Stimulated activated CD4-positive, alpha-beta T cell treated with anti-CD3 and anti-CD28 coated beads, TNF-alpha, amount 100 ng/mL, for 4 hours (primary cell): ENCODE results near the gene CHD9.
"Not testable (repeated sequence)": the region's sequence is repeated elsewhere in the genome, so short reads cannot be mapped to it uniquely, and the experiment has no call there.

Experiments
- DNase-seq, 3 experiments: peaks; one replicate each; pipeline ENCODE4 v3.0.0-alpha.2; 2020; ENCODE audit warnings: low read depth in 3 of 3

Gene CHD9

GRCh38 chr16:53075461-53075860, 20.7 kb downstream of the CHD9 start:
- not testable (repeated sequence) for DNase-seq

DNA sequence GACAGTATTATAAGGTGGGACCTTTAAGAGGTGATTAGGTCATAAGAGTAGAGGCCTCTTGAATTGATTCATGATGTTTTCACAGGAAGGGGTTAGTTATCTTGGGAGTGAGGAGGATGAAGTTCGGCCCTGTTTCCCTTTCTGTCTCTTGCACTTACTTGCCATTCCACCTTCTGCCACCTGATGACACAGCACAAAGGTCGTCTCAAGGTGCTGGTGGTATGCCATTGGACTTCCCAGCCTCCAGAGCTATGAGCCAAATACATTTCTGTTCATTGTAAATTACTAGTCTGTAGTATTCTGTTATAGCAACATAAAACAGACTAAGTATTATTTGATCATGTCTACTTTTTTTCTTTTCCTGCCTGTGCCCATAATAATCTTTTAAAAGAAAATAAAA, 23.5 kb downstream of the CHD9 start:
- no peak for DNase-seq

DNA sequence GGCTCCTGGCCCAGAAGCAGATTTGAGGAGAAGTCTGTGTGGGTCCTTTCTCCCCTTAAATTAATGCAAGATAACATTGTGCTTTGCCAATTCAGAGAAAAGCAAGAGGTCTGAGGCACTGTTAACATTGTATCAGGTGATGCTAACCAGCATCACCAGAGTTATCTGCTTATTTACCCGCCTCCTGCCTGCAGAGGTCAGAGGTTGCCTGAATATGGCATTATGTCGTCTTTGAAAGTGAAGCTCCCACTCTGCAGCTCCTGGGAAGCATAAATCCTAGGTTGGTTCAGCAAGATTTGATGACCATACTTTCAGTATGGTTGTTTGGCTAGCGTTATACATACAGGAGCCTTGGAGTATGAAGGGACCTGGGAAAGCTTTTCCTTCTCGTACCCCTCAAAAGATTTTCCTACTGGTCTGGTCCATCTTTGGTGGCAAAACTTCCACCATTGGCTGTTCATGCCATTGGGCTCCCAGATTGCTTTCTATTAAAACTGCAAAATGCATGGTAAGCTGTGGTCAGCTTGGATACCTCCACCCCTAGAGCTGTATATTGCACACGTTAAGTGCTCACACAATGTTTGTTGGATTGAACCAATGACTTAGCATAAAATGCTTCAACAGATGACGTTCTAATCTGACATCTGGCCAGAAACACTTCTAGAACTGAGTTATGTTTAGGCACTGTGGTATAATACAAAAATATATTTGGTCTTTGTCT, 24.1 kb downstream of the CHD9 start:
- no peak for DNase-seq

DNA sequence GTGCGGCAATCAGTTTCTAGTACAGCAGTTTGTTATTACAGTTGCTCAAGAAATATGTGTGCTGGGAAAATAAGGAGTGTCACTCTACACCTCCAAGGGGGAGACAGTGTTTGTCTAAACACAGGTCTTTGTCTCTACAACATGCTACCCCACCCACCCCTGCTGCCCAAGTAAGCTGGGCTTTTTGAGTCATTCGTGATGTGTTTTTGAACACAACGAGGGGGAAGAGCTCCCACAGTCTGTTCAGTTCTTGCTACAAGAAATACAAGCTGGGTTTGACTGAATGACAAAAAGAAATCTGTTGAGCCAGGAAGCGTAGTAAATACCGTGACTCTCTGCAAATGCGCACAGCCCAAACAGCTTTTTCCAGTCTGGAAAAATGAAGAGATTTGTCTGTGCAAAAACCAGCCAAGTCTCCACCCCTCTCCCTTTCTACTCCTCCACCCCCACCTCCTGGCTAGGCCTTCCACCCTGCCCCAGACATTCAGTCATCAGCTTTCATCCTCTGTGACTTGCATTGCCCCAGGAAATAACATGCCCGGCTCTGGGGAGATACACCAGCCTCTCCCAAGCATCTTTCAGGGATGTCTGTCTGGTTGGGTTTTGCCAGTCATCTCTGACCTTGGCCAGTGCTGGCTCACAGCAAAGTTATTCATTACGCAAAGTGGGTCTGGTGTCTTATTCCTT, 25.7 kb downstream of the CHD9 start:
- DNase-seq: no peak

- DNase-seq: no peak
Measured at GRCh38 chr16:53081032-53081424, 26.2 kb downstream of the CHD9 start.

DNA sequence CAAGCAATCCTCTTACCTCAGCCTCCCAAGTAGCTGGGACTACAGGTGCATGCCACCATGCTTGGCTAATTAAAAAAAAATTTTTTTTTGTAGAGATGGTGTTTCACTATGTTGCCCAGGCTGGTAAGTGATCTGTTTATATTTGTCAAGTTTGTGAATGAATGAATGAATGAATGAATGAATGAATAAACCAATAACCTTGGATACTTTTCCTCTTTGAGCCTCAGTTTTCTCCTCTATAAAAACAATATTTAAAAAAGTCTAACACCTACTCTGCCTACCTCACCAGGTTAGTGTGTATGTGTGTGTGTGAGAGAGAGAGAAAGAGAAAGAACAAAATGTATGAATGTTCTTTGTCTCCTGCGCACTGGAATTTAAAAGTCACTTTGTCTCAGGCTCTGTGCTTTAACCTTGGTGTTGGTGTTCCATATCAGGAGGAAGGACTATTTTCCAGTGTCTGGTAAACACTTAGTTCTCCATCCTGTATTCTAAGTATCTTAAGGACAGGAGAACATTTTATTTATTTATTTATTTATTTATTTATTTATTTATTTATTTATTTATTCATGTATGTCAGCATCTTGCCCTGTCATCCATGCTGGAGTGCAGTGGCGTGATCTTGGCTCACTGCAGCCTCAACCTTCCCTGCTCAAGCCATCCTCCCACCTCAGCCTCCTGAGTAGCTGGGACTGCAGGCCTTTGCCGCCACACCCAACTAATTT, 27.1 kb downstream of the CHD9 start:
- no peak for DNase-seq

DNA sequence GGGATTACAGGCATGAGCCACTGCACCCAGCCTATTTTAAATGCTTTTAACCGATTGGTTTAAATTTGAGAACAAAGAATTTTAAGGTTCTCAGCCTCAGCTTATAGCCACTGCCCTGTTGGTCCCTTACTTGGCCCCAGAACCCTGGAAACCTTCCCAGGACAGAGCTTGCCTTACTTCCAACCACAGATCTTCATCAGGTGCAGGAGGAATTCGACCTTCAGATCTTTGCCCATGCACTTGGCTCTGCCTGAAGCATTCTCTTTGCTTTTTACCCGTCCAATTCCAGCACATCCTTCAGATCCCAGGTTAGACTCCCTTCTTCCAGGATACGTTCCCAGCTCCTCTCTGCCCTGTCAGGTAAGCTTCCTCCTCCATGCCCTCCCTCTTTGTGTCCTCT, 27.7 kb downstream of the CHD9 start:
- no peak for DNase-seq

GRCh38 chr16:53083119-53083518, 28.3 kb downstream of the CHD9 start:
- DNase-seq: no peak

DNA sequence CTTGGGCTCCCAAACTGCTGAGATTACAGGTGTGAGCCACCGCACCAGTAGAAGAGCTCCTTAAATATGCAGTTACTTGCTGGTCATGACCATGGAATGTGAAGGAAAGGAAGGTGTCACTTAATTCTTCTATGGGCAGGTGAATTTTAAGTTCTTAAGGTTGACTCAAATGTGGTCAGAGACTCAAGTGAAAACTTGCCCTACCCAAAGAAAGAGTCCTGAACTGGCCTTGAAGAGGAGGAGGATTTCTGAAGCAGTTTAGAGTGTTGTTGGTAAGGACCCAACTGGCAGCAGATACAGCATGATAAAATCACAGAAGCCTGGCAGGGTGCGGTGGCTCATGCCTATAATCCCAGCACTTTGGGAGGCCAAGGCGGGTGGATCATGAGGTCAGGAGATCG, 29.4 kb downstream of the CHD9 start:
- DNase-seq: no peak

- DNase-seq: no peak
Measured at GRCh38 chr16:53084746-53085334, 30.0 kb downstream of the CHD9 start.

DNA sequence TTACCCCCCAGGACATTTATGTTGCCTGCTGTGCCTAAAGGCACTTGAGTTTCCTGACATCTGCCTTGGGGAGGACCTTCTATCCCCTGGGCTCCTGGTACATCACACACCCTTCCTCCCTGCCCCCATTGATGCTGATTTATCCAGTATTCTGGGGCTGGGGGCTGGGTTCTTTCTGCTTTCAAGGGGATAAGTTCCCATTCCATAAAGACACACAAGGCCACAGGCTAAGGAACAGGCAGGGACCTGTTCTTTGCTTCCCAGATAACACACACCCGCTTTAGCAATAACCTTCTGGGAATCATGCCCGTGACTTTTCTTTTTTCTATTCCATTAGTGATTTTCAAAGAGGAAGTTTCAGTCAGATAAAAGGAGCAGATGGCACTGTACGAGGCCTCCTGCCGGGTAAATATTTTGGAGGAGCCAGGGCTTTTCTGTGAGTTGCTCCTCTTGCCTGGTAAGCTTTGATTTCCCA, 30.6 kb downstream of the CHD9 start:
- DNase-seq: no peak

GRCh38 chr16:53085931-53086421, 31.2 kb downstream of the CHD9 start:
- DNase-seq: no peak

GRCh38 chr16:53087101-53087500, 32.3 kb downstream of the CHD9 start:
- DNase-seq: no peak

GRCh38 chr16:53089434-53090285, 34.9 kb downstream of the CHD9 start:
- DNase-seq: no peak

- DNase-seq: no peak
Measured at GRCh38 chr16:53090286-53090590, 35.4 kb downstream of the CHD9 start.

DNA sequence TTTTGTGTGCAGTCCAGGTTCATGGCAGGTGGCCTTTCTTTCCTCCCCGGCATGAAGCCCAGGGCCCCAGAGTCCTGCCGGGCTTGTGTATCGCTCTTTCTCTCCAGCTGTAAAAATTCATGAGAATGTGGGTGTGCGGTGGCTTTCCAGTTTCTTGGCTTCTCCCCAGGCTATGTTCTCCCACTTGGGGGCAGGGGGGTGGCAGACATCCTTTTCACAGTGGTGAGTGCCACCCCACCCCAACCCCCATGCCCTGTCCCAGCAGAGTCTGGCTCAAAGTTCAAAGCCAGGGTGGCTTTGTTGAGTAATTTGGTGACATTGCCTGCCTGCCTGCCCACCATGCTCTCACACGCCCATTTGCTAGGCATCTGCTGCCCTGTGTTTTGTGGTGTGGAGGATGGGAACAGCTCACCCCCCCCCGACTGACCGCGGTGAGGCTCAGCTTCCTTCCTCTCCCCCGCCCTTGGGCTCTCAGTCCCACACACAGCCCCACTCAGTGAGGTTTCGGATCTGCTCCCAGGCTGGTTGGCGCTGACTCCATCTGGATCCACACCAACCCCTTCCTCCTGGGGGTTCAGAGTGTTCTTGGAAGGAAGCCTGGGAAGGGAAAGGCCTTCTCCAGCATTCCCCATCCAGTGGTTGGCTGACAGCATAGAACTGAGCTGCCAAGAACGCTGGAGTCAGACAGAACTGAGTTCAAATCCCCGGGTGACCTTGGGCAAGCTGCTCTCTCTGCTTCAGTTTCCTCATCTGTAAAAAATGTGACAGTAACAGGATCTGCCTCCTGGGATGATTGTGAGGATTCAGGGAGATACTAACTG, 36.0 kb downstream of the CHD9 start:
- DNase-seq: no peak

DNA sequence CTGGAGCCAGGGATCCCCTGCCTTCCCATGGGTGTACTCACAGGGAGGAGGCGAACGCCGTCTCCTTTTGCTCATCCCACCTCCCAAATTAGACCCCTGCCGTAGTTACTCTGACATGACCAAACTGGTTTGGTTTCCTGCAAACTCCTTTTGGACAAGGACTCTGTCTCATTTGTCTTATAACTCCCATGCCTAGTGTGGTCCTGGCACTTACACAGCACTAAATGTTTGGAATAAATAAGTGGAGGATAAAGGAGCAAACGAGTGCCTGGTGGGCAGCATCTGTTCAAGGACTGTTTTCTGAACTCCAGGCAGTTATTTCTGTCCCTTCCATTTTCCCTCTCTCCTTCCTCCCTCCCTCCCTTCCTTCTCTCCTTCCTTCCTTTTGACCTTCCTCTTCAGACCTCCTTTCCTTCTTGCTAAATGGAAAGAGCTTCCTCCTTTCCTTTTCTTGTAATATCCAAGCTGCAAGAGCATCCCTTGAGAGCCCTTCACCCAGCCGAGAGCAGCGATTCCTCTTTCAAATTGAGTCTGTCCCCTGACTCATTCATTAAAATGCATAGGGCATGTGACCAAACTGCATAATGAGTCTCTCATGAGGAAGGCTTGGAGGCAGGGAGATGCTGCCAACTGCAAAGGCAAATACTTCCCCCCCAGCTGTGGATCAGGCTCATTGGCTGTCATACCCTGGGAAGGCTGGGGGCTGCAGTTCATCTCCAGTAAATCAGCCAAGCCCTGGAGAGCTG, 36.8 kb downstream of the CHD9 start:
- no peak for DNase-seq

DNA sequence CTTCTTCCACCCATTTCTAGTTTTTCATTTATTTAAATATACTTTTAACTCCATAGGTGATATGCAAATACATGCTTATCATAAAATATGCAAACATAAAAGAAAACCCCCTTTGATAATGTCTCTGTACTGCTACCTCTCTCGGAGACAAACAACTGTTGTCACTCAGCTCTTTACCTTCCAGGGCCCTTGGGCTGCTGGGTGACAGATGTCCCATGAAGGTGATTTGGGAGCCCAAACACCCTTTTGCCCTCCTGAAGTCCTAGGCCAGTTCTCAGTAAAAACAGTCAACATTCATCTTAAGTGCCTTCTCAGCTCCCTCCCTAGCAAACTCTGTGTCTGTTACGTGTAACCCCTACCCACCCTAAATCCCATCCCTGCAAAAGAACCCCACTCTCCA, 37.5 kb downstream of the CHD9 start:
- no peak for DNase-seq

- no peak for DNase-seq
Measured at GRCh38 chr16:53093162-53093744, 38.5 kb downstream of the CHD9 start.
